Ovary (tissue), 3 donors: Measurements from ENCODE around the gene THBD.

Experiments used
- CTCF ChIP-seq, 3 donors: fragments of 450-650 bp in 2 of 3; fragments of 200-600 bp in 1 of 3; IDR thresholded peaks; one replicate each; pipeline versions ENCODE4 v1.5.1 to v1.8.0; 2016 to 2022; ENCODE audit warnings: antibody characterized with exemption in 3 of 3, mild to moderate bottlenecking in 1 of 3
- EP300 ChIP-seq: sonication (generic); formaldehyde crosslinking; IDR thresholded peaks from one replicate; pipeline ENCODE4 v1.6.1; 2017; ENCODE audit warnings: antibody characterized with exemption
- POLR2A ChIP-seq: fragments of 450-650 bp; IDR thresholded peaks from one replicate; pipeline ENCODE4 v1.6.1; 2017; ENCODE audit warnings: antibody characterized with exemption, mild to moderate bottlenecking, moderate library complexity
- donor health status: DM: no; HTN: no; CAD: no.

GRCh38 chr20:23086931-23087411 lies 37.5 kb upstream of the THBD start:
- TF ChIP-seq CTCF (IDR thresholded peaks at IDR 0.05): no peak
- no peak for TF ChIP-seq EP300
- TF ChIP-seq POLR2A: no peak
